Fibroblast of mammary gland (primary cell): ENCODE results near the gene PAPOLB.

Experiments
- DNase-seq: peaks from one replicate; pipeline ENCODE4 v3.0.0-alpha.2; 2010; ENCODE audit warnings: low read depth
- H3K4me3 ChIP-seq: 2 replicates; pipeline ENCODE4 v1.5.1; 2011; ENCODE audit warnings: low read depth, mild to moderate bottlenecking, low read length, moderate library complexity; ENCODE audit not compliant: control insufficient read depth
- CTCF ChIP-seq: conservative IDR thresholded peaks from 2 replicates; pipeline ENCODE4 v1.5.1; 2011; ENCODE audit warnings: low read depth, low read length, inconsistent platforms; ENCODE audit not compliant: control insufficient read depth, insufficient read depth

PAPOLB gene

GRCh38 chr7:4837041-4837802 lies 24.6 kb downstream of the PAPOLB start:
- H3K4me3 ChIP-seq = no peak overlapping the region
- no peak for DNase-seq
- TF ChIP-seq CTCF = no peak

GRCh38 chr7:4836206-4836661 lies 25.6 kb downstream of the PAPOLB start:
- no peak for TF ChIP-seq CTCF
- H3K4me3 ChIP-seq = no peak overlapping the region
- no peak for DNase-seq

DNA sequence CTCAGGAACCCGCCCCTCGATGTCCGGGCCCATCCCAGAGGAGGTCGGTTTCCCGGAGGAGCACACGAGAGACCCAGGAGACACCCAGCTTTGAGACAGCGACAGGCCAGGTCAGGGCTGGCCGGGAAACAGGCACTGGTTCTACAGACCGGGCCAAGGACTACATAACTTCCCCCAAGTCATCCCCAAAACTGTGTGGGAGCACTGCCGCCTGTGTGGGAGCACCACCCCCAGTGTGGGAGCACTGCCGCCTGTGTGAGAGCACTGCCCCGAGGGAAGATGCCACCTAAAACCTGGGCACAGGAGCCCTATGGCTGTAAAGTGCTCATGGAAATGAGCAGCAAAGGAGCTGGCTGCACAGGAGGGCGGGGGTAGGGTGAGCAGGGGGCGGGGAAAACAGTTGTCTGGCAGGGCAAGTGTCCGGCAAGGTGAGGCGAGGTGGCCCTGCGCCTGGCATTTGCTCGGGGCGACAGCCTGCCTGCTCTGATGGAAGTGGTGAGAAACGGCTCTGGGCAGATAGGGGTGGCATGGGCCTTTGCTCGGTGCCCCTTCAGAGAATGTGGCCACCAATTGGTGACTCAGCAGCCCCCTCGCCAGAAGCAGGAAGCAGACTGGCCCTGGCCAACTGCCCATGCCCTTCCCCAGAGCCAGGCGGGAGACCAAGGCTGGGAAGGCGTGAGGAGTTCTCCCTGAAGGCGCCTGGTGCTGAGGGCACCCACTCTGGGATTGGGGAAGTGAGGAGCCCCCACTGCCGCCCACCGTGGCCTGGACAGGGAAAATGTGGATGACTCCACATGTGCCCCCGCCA lies 26.2 kb downstream of the PAPOLB start:
- DNase-seq = no peak
- TF ChIP-seq CTCF = no peak
- no peak overlapping the region for H3K4me3 ChIP-seq

DNA sequence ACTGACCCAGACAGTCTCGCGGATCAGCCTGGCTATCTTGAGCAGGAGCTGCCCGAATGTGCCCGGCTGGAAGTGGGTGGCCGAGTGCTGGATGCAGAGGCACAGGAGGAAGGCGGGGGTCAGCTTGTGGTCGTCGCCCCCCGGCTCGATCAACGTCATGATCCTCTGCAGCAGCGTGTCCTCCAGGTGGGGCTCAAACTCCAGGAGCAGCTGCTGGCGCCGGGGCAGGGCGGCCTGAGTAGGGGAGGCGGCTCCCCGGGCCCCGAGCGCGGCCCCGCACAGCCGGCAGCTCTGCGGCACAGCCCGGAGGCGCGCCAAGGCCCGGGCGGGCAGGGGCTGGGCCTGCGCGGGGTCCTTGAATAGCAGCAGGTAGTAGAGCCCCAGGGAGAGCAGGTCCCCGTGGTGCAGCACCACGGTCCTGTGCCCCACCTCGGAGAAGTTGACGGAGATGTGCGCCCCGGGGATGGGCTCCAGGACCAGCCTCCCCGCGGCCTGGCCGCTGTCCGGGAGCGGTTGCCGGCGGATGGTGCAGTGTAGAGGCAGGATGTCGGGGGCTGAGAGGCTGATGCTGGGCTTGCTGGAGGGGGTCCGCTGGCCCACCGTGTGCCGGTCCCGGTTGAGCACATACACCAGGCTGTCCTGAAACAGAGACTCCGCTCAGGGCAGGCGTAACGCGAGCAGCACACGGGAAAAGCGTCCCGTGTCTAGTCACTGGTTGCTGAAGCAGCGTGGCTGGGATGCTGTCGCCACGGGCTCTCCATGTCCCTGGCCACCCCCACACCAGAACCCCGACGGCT lies 27.0 kb downstream of the PAPOLB start:
- H3K4me3 ChIP-seq = no peak overlapping the region
- DNase-seq = no peak
- no peak for TF ChIP-seq CTCF

- TF ChIP-seq CTCF = no peak
- DNase-seq = no peak
- no peak overlapping the region for H3K4me3 ChIP-seq
Observed at GRCh38 chr7:4833691-4834600, 27.9 kb downstream of the PAPOLB start.

DNA sequence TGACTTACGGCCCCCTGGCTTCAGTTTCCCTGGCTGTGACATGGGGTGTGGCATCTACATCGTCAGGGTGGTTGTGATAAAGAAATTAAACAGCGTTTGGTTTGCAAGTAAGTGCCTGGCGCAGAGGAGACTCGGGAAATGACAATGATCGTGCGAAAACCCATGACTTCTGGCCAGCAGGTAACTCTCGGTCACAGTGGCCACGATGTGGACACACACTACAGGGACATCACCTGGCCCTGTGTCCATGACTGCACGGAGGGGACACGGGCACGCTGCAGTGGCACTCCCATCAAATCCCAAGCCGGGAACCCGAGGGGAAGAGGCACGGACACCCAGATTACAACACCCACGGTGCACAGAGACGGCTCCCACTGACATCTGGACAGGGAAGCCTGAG lies 28.7 kb downstream of the PAPOLB start:
- H3K4me3 ChIP-seq = no peak overlapping the region
- no peak for DNase-seq
- no peak for TF ChIP-seq CTCF
